GM12892 (cell line): ENCODE results near the gene FAM217A. TPM values are rescaled to one million over a fixed set of nuclear protein-coding genes. Genes with fewer than 3 reads are reported as not detected.
"Not testable (repeated sequence)": the region's sequence is repeated elsewhere in the genome, so short reads cannot be mapped to it uniquely, and the experiment has no call there.

ENCODE experiments used
- DNase-seq: peaks from one replicate; pipeline ENCODE4 v3.0.0; 2011; ENCODE audit not compliant: insufficient read length
- FAIRE-seq: peaks from 2 replicates; lab custom pipeline; 2011; peaks lifted over from hg19 to GRCh38; lab: Jason Lieb, UNC
- POLR2A ChIP-seq: IDR thresholded peaks from 2 replicates; pipeline ENCODE4 v1.6.1; 2011; ENCODE audit warnings: low read depth, low read length, control low read depth
- POLR2AphosphoS5 ChIP-seq: IDR thresholded peaks from 2 replicates; pipeline ENCODE4 v1.6.1; 2011; ENCODE audit warnings: low read depth, low read length, control low read depth
- TAF1 ChIP-seq: IDR thresholded peaks from 2 replicates; pipeline ENCODE4 v1.6.1; 2011; ENCODE audit warnings: low read depth, mild to moderate bottlenecking, control low read depth, low read length, borderline replicate concordance
- polyA plus RNA-seq: library from polyadenylated mRNA; unstranded; fragments of >200 nt; gene quantifications from one replicate; pipeline ENCODE4 v1.2.1, GENCODE V29; 2012; ENCODE audit warnings: missing spikeins, inconsistent platforms; ENCODE audit not compliant: missing spikeins

Gene FAM217A
- not detected for polyA plus RNA-seq

- DNase-seq (no peak), FAIRE-seq (no peak)
- no peak for TF ChIP-seq POLR2AphosphoS5
- TF ChIP-seq TAF1 = no peak
- no peak for TF ChIP-seq POLR2A
Observed at GRCh38 chr6:4078691-4079471, at the start of gene FAM217A. FAM217A (minus strand) TSS chr6:4079137; CDS start chr6:4077414, 1,723 bp downstream.

- FAIRE-seq (no peak), DNase-seq (no peak)
- TF ChIP-seq POLR2A (no peak), TAF1 (no peak), POLR2AphosphoS5 (no peak)
Observed at GRCh38 chr6:4128072-4128471, 49.1 kb upstream of the FAM217A start.

GRCh38 chr6:4125933-4126864 is 47.3 kb upstream of the FAM217A start:
- no peak for TF ChIP-seq TAF1
- TF ChIP-seq POLR2AphosphoS5 = no peak
- no peak for TF ChIP-seq POLR2A
- FAIRE-seq (no peak), DNase-seq (no peak)

- FAIRE-seq = no peak
- no peak for DNase-seq
- TF ChIP-seq POLR2AphosphoS5 (no peak), TAF1 (no peak), POLR2A (no peak)
Observed at GRCh38 chr6:4125500-4125899, 46.6 kb upstream of the FAM217A start.

- TF ChIP-seq POLR2A (no peak), TAF1 (no peak), POLR2AphosphoS5 (no peak)
Observed at GRCh38 chr6:4124351-4124750, 45.4 kb upstream of the FAM217A start.

GRCh38 chr6:4115741-4116140 is 36.8 kb upstream of the FAM217A start:
- DNase-seq = no peak
- TF ChIP-seq POLR2AphosphoS5 (no peak), TAF1 (no peak), POLR2A (no peak)
- no peak for FAIRE-seq

More at GRCh38 chr6:4124351-4124750, 45.4 kb upstream of the FAM217A start:
- FAIRE-seq (no peak), DNase-seq (no peak)

- no peak for FAIRE-seq
- TF ChIP-seq POLR2AphosphoS5 = no peak
- no peak for TF ChIP-seq POLR2A
- TF ChIP-seq TAF1 = no peak
- DNase-seq = no peak
Observed at GRCh38 chr6:4114123-4114522, 35.2 kb upstream of the FAM217A start.

- FAIRE-seq (no peak), DNase-seq (no peak)
- TF ChIP-seq POLR2A (no peak), TAF1 (no peak), POLR2AphosphoS5 (no peak)
Observed at GRCh38 chr6:4113649-4114048, 34.7 kb upstream of the FAM217A start.

GRCh38 chr6:4112366-4112765 is 33.4 kb upstream of the FAM217A start:
- no peak for DNase-seq
- FAIRE-seq = no peak
- no peak for TF ChIP-seq POLR2AphosphoS5
- no peak for TF ChIP-seq TAF1
- no peak for TF ChIP-seq POLR2A

- not testable (repeated sequence) for FAIRE-seq, DNase-seq
Observed at GRCh38 chr6:4109363-4109815, 30.5 kb upstream of the FAM217A start.

- no peak for FAIRE-seq
- TF ChIP-seq POLR2A = no peak
- no peak for TF ChIP-seq POLR2AphosphoS5
Observed at GRCh38 chr6:4108561-4109093, 29.7 kb upstream of the FAM217A start.

GRCh38 chr6:4107873-4108272 is 28.9 kb upstream of the FAM217A start:
- TF ChIP-seq POLR2A (no peak), TAF1 (no peak), POLR2AphosphoS5 (no peak)
- no peak for FAIRE-seq
- DNase-seq = no peak

More at GRCh38 chr6:4108561-4109093, 29.7 kb upstream of the FAM217A start:
- no peak for DNase-seq
